A673 (cell line): ENCODE data around the gene PFKFB3.

Source experiments
- EZH2 ChIP-seq: fragments of 200-600 bp; sonication (generic); IDR thresholded peaks from 2 replicates; pipeline ENCODE4 v1.6.1; 2017; ENCODE audit warnings: borderline replicate concordance, low read depth, mild to moderate bottlenecking, mixed read lengths, antibody characterized with exemption, low read length; ENCODE audit not compliant: poor library complexity, severe bottlenecking
- TF ChIP-seq, protein P1 (sequence below): fragments of 300-800, 200-600 bp; sonication (generic); conservative IDR thresholded peaks from 2 replicates; pipeline ENCODE4 v1.5.1; 2017; ENCODE audit warnings: low read depth, mild to moderate bottlenecking, antibody characterized with exemption, low read length, moderate library complexity, mixed read lengths

DNA sequence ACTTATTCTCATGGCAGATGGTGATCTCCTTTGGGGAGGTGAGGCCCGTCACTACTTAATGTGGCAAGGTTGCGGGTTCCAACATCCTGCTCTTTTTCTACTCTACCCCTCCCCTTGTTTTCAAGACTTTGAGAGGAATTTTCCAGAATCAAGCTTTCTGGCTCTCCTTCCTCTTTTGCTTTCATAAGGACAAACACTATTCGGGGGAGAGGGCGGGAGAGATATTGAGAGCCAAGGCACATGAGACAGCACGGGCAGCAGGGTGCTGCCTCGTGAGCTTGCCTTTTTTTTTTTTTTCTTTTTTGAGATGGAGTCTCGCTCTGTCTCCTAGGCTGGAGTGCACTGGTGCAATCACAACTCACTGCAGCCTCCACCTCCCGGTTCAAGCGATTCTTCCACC lies 6.9 kb upstream of the PFKFB3 start:
- no peak for TF ChIP-seq EZH2
- TF ChIP-seq, protein P1, sequence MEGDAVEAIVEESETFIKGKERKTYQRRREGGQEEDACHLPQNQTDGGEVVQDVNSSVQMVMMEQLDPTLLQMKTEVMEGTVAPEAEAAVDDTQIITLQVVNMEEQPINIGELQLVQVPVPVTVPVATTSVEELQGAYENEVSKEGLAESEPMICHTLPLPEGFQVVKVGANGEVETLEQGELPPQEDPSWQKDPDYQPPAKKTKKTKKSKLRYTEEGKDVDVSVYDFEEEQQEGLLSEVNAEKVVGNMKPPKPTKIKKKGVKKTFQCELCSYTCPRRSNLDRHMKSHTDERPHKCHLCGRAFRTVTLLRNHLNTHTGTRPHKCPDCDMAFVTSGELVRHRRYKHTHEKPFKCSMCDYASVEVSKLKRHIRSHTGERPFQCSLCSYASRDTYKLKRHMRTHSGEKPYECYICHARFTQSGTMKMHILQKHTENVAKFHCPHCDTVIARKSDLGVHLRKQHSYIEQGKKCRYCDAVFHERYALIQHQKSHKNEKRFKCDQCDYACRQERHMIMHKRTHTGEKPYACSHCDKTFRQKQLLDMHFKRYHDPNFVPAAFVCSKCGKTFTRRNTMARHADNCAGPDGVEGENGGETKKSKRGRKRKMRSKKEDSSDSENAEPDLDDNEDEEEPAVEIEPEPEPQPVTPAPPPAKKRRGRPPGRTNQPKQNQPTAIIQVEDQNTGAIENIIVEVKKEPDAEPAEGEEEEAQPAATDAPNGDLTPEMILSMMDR, result no peak
